ENCODE measurements around the gene ANKS1A.

GRCh38 chr6:35069262-35069661 lies 180.2 kb downstream of the ANKS1A start:
- no peak for TF ChIP-seq RCOR1 (IDR thresholded peaks at IDR 0.05; ENCODE audit: low read length)
- no peak for TF ChIP-seq POLR2AphosphoS5 (IDR thresholded peaks at IDR 0.05; ENCODE audit: low read depth, low read length)
- TF ChIP-seq CTCF (IDR thresholded peaks at IDR 0.05) = no peak
- no peak for TF ChIP-seq IRF3 (IDR thresholded peaks at IDR 0.05; ENCODE audit: low read depth, low read length)
- TF ChIP-seq TCF12 (IDR thresholded peaks at IDR 0.05) = no peak
- TF ChIP-seq EZH2phosphoT487 (IDR thresholded peaks at IDR 0.05; ENCODE audit: borderline replicate concordance, low read depth) = no peak
